Caki2 (cell line): ENCODE measurements around the gene RNF17. TPM values are rescaled to one million over a fixed set of nuclear protein-coding genes. Genes with fewer than 3 reads are reported as not detected.

Source experiments
- DNase-seq: peaks from one replicate; pipeline ENCODE4 v3.0.0-alpha.2; 2015; ENCODE audit warnings: low read depth
- in situ Hi-C: cut with HindIII; loops from 2 replicates; pipeline ENCODE4 v1.10.0; 2016; ENCODE audit warnings: low sequenced_read_pairs, low pct_unique_long_range_greater_than_20kb, mixed read lengths
- total RNA-seq: library from RNA; depleted of rRNA; stranded (reverse); fragments of >200 nt; shearing (Covaris generic); gene quantifications from 2 replicates; pipeline ENCODE4 v1.2.3, GENCODE V29; 2014; ENCODE audit warnings: low replicate concordance

Gene RNF17
- total RNA-seq, 1 experiment from 2014 or later = not detected

GRCh38 chr13:24888291-24888931 lies 124.4 kb downstream of the RNF17 start:
- in situ Hi-C loops = no loop called here
- DNase-seq = no peak

GRCh38 chr13:24890256-24890655 lies 126.3 kb downstream of the RNF17 start:
- in situ Hi-C loops = no loop called here
- DNase-seq = no peak

- in situ Hi-C loops = no loop called here
Observed at GRCh38 chr13:24891476-24892108, 127.6 kb downstream of the RNF17 start.

GRCh38 chr13:24892829-24893228 lies 128.9 kb downstream of the RNF17 start:
- DNase-seq = no peak
- in situ Hi-C loops = no loop called here

More at GRCh38 chr13:24891476-24892108, 127.6 kb downstream of the RNF17 start:
- no peak for DNase-seq

- in situ Hi-C loops = no loop called here
- no peak for DNase-seq
Observed at GRCh38 chr13:24893863-24894262, 129.9 kb downstream of the RNF17 start.

GRCh38 chr13:24894277-24894971 lies 130.5 kb downstream of the RNF17 start:
- in situ Hi-C loops = no loop called here
- DNase-seq = no peak

- DNase-seq = no peak
- in situ Hi-C loops = no loop called here
Observed at GRCh38 chr13:24894972-24895300, 131.0 kb downstream of the RNF17 start.

- in situ Hi-C loops = no loop called here
- no peak for DNase-seq
Observed at GRCh38 chr13:24896061-24896460, 132.1 kb downstream of the RNF17 start.

- DNase-seq = no peak
- in situ Hi-C loops = no loop called here
Observed at GRCh38 chr13:24897293-24897692, 133.3 kb downstream of the RNF17 start.

GRCh38 chr13:24899601-24900000 lies 135.6 kb downstream of the RNF17 start:
- in situ Hi-C loops = no loop called here
- DNase-seq = peak; percentile 56

GRCh38 chr13:24900507-24900906 lies 136.5 kb downstream of the RNF17 start:
- in situ Hi-C loops = no loop called here
- DNase-seq = no peak

GRCh38 chr13:24905242-24905641 lies 141.3 kb downstream of the RNF17 start:
- DNase-seq = no peak
- in situ Hi-C loops = no loop called here

GRCh38 chr13:24906268-24906667 lies 142.3 kb downstream of the RNF17 start:
- DNase-seq = no peak
- in situ Hi-C loops = no loop called here

- no peak for DNase-seq
- in situ Hi-C loops = no loop called here
Observed at GRCh38 chr13:24910502-24911132, 146.6 kb downstream of the RNF17 start.

- peak; percentile 82 for DNase-seq
- in situ Hi-C loops = no loop called here
Observed at GRCh38 chr13:24911133-24911908, 147.4 kb downstream of the RNF17 start.

GRCh38 chr13:24916464-24916863 lies 152.5 kb downstream of the RNF17 start:
- in situ Hi-C loops = no loop called here
- no peak for DNase-seq

- DNase-seq = no peak
- in situ Hi-C loops = no loop called here
Observed at GRCh38 chr13:24921003-24921402, 157.0 kb downstream of the RNF17 start.

GRCh38 chr13:24921881-24922280 lies 157.9 kb downstream of the RNF17 start:
- in situ Hi-C loops = no loop called here

GRCh38 chr13:24922387-24922744 lies 158.4 kb downstream of the RNF17 start:
- in situ Hi-C loops = no loop called here
- DNase-seq = no peak

More at GRCh38 chr13:24921881-24922280, 157.9 kb downstream of the RNF17 start:
- no peak for DNase-seq
